Neural progenitor cell (in vitro differentiated cells): ENCODE measurements around the gene PLEKHG2. TPM values are rescaled to one million over a fixed set of nuclear protein-coding genes. Genes with fewer than 3 reads are reported as not detected.

Experiments used
- DNase-seq: peaks from one replicate; pipeline ENCODE4 v3.0.0-alpha.2; 2016; ENCODE audit warnings: low spot score
- H2AFZ ChIP-seq: fragments of 200-600 bp; sonication (generic); replicated peaks from 2 replicates; pipeline ENCODE4 v1.6.1; 2016; ENCODE audit warnings: antibody characterized with exemption
- H3F3A ChIP-seq: fragments of 200-600 bp; sonication (generic); 2 replicates; pipeline ENCODE4 v1.6.1; 2016; ENCODE audit warnings: antibody characterized with exemption, low read depth
- H3K27ac ChIP-seq: fragments of 200-600 bp; sonication (generic); 2 replicates; pipeline ENCODE4 v1.5.1; 2016; ENCODE audit warnings: mild to moderate bottlenecking
- H3K27me3 ChIP-seq: fragments of 200-600 bp; sonication (generic); 2 replicates; pipeline ENCODE4 v1.6.1; 2016; ENCODE audit warnings: mild to moderate bottlenecking, moderate library complexity
- H3K36me3 ChIP-seq: fragments of 200-600 bp; sonication (generic); 2 replicates; pipeline ENCODE4 v1.5.1; 2016
- H3K4me1 ChIP-seq: fragments of 200-600 bp; sonication (generic); 2 replicates; pipeline ENCODE4 v1.6.1; 2016; ENCODE audit warnings: mixed run types
- H3K4me2 ChIP-seq: fragments of 200-600 bp; sonication (generic); 2 replicates; pipeline ENCODE4 v1.6.1; 2016
- H3K4me3 ChIP-seq: fragments of 200-600 bp; sonication (generic); 2 replicates; pipeline ENCODE4 v1.5.1; 2016
- H3K79me2 ChIP-seq: fragments of 200-600 bp; sonication (generic); 2 replicates; pipeline ENCODE4 v1.6.1; 2016; ENCODE audit warnings: low read depth
- H3K9ac ChIP-seq: fragments of 200-600 bp; sonication (generic); 2 replicates; pipeline ENCODE4 v1.6.1; 2016
- H3K9me3 ChIP-seq: fragments of 200-600 bp; sonication (generic); 2 replicates; pipeline ENCODE4 v1.5.1; 2016; ENCODE audit warnings: low read depth
- H4K20me1 ChIP-seq: fragments of 200-600 bp; sonication (generic); 2 replicates; pipeline ENCODE4 v1.6.1; 2016; ENCODE audit warnings: low read depth
- H3K27ac Mint-ChIP-seq: 3 replicates; pipeline ENCODE4 v1.8.0; 2021; ENCODE audit warnings: mixed read lengths
- H3K27me3 Mint-ChIP-seq: 2 replicates; pipeline ENCODE4 v1.8.0; 2022; ENCODE audit warnings: low read depth, mild to moderate bottlenecking, inconsistent platforms, moderate library complexity, mixed read lengths; ENCODE audit not compliant: insufficient read depth
- H3K36me3 Mint-ChIP-seq: 3 replicates; pipeline ENCODE4 v1.8.0; 2021; ENCODE audit warnings: mixed read lengths
- H3K4me1 Mint-ChIP-seq: 3 replicates; pipeline ENCODE4 v1.8.0; 2021; ENCODE audit warnings: mixed read lengths
- H3K4me3 Mint-ChIP-seq: 3 replicates; pipeline ENCODE4 v1.8.0; 2021; ENCODE audit warnings: mild to moderate bottlenecking, moderate library complexity, mixed read lengths
- H3K9me3 Mint-ChIP-seq: 3 replicates; pipeline ENCODE4 v1.8.0; 2020; ENCODE audit warnings: mixed read lengths
- EZH2 ChIP-seq: fragments of 200-600 bp; sonication (generic); IDR thresholded peaks from 2 replicates; pipeline ENCODE4 v1.6.1; 2017; ENCODE audit warnings: antibody characterized with exemption, mild to moderate bottlenecking, moderate library complexity
- EZH2phosphoT487 ChIP-seq: fragments of 200-600 bp; sonication (generic); IDR thresholded peaks from 2 replicates; pipeline ENCODE4 v1.6.1; 2017; ENCODE audit warnings: antibody characterized with exemption
- total RNA-seq: library from RNA; depleted of rRNA; stranded (reverse); fragments of >200 nt; gene quantifications from 2 replicates; pipeline ENCODE4 v1.2.3, GENCODE V29; 2015; ENCODE audit warnings: low replicate concordance
- TF ChIP-seq, protein P1 (sequence below): fragments of 200-600 bp; sonication (generic); IDR thresholded peaks from 2 replicates; pipeline ENCODE4 v1.5.1; 2017; ENCODE audit warnings: antibody characterized with exemption, mild to moderate bottlenecking

PLEKHG2 gene
- total RNA-seq, 1 donor from 2014 or later, result 10.7 TPM

DNA sequence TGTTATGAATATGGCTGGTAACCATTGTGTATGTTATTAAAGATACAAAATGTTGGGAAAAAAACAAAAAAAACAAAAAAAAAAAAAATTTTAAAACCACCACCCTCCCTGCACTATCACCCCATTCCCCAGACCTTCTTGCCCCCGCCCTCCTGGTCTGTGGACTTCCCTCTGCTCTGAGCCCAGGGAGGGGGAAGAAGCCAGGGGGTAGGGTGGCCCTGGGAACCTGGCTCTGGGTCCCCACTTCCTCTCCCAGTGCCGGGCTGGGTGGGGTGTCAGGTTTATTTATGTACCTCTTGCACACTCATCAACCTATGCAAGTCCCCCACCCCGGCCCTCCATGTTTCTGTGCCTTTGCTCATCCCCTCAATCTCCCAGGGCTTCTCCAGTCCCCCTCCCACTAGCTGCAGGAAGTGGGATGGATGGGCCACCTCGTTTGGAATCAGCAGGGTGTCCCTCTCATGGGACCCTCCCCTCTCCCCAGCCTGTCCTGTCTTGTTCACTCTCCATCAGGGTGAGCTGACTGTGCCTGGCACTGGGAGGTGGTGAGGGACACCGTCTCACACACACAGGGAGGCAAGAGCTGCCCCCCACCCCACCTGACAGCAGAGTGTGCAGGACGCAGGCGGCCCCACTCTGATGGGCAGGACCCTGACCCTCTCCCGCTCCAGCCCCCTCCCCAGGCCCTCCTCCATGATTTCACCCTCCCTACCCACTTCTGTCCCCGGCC lies 27.5 kb upstream of the PLEKHG2 start:
- H2AFZ ChIP-seq, result no peak overlapping the region
- no peaks in the 10 kb centered on the region for H3K9me3 ChIP-seq
- peaks cover 6% of the 10 kb centered on the region for H3K79me2 ChIP-seq
- no peak overlapping the region for H3K4me3 ChIP-seq
- H3K27ac ChIP-seq, result no peak overlapping the region
- H3K4me2 ChIP-seq, result no peak overlapping the region
- H3K9ac ChIP-seq, result no peak overlapping the region
- peaks cover under 1% of the 10 kb centered on the region for H3K4me1 Mint-ChIP-seq
- no peaks in the 10 kb centered on the region for H3K4me1 ChIP-seq
- no peak overlapping the region for H3K27ac Mint-ChIP-seq
- no peak overlapping the region for H3K4me3 Mint-ChIP-seq
- TF ChIP-seq EZH2, result no peak
- TF ChIP-seq, protein P1, sequence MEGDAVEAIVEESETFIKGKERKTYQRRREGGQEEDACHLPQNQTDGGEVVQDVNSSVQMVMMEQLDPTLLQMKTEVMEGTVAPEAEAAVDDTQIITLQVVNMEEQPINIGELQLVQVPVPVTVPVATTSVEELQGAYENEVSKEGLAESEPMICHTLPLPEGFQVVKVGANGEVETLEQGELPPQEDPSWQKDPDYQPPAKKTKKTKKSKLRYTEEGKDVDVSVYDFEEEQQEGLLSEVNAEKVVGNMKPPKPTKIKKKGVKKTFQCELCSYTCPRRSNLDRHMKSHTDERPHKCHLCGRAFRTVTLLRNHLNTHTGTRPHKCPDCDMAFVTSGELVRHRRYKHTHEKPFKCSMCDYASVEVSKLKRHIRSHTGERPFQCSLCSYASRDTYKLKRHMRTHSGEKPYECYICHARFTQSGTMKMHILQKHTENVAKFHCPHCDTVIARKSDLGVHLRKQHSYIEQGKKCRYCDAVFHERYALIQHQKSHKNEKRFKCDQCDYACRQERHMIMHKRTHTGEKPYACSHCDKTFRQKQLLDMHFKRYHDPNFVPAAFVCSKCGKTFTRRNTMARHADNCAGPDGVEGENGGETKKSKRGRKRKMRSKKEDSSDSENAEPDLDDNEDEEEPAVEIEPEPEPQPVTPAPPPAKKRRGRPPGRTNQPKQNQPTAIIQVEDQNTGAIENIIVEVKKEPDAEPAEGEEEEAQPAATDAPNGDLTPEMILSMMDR, result no peak
- no peak for TF ChIP-seq EZH2phosphoT487
- H3K9me3 Mint-ChIP-seq, result no peaks in the 10 kb centered on the region
- peaks cover 2% of the 10 kb centered on the region for H3K27me3 Mint-ChIP-seq
- H3K36me3 ChIP-seq, result no peaks in the 10 kb centered on the region
- no peaks in the 10 kb centered on the region for H3K27me3 ChIP-seq
- H3F3A ChIP-seq, result peaks cover 21% of the 10 kb centered on the region
- peaks cover 19% of the 10 kb centered on the region for H4K20me1 ChIP-seq
- peaks cover 38% of the 10 kb centered on the region for H3K36me3 Mint-ChIP-seq
- no peak for DNase-seq

DNA sequence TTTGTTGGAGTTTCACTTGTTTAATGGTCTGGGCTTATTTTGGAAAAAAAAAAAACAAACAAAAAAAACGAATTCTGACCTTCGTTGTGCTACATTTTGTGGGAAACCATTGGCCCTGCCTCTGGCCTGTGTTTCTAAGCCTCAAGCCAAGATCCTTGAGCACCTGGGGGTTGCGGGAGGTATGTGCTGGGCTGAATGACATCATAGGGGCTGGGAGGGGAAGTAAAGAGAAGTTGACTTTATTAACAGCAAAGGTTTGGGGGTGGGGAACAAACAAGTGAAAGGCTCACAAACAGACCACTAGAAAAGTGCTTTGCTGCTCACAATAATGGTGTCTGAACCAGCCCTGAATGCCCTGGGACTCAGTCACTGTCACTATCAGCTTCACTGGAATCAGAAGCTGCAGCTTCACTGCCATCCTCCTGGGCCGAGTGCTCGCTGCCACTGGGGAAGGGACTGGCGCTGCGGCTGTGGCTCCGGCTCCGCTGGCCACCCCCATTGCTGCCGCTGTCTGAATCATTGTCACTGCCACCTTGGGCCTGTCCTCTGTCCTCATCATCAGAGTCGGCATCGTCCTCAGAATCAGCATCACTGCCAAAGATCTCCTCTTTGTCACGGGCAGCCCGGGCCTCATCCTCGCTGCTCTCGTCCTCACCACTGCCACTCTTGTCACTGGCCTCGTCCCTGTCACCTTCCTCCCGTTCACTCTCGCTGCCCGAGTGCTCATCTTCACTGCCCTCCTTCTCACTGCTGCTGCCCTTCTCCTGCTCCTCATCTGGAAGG lies 26.6 kb upstream of the PLEKHG2 start:
- Histone ChIP-seq H3K9me3 (no peaks in the 10 kb centered on the region), H3K27ac (no peak overlapping the region), H3K9ac (no peak overlapping the region), H2AFZ (no peak overlapping the region), H3K79me2 (peaks cover 10% of the 10 kb centered on the region), H4K20me1 (peaks cover 17% of the 10 kb centered on the region), H3K27me3 (no peaks in the 10 kb centered on the region), H3K4me3 (no peak overlapping the region), H3K4me2 (no peak overlapping the region), H3K36me3 (no peaks in the 10 kb centered on the region), H3K4me1 (no peaks in the 10 kb centered on the region), H3F3A (peaks cover 30% of the 10 kb centered on the region)
- no peaks in the 10 kb centered on the region for H3K9me3 Mint-ChIP-seq
- DNase-seq, result no peak
- H3K27ac Mint-ChIP-seq, result peak overlapping the region; percentile 5
- H3K4me1 Mint-ChIP-seq, result peaks cover 5% of the 10 kb centered on the region
- H3K27me3 Mint-ChIP-seq, result peaks cover 5% of the 10 kb centered on the region
- TF ChIP-seq, protein P1, result no peak
- TF ChIP-seq EZH2phosphoT487 (no peak), EZH2 (no peak)
- peak overlapping the region; percentile 69 for H3K4me3 Mint-ChIP-seq
- peaks cover 35% of the 10 kb centered on the region for H3K36me3 Mint-ChIP-seq

DNA sequence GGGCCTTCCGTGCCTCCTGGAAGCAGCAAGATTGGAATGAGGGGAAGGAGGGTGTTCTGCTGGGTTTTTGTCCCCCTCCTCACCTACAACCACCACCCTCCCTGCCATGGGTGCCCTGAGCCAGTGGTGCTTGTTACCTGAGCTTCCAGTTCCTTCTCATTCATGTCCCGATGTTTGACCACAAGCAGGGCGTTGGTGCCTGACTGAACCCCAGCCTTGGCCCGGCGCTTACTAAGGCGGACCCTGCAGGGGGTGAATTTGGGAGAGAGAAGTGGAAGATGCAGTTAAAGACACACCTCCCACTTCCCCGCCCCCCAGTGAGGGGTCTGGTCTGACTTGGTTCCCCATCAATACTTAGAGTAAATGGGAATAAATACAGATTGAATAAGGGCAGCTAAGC lies 25.9 kb upstream of the PLEKHG2 start:
- Histone ChIP-seq H3K9ac (no peak overlapping the region), H3K27me3 (no peaks in the 10 kb centered on the region), H3K4me2 (no peak overlapping the region), H3K36me3 (no peaks in the 10 kb centered on the region), H3F3A (peaks cover 34% of the 10 kb centered on the region), H2AFZ (no peak overlapping the region), H3K27ac (no peak overlapping the region), H3K4me1 (no peaks in the 10 kb centered on the region), H3K79me2 (peaks cover 13% of the 10 kb centered on the region), H4K20me1 (peaks cover 14% of the 10 kb centered on the region), H3K9me3 (no peaks in the 10 kb centered on the region), H3K4me3 (no peak overlapping the region)
- no peaks in the 10 kb centered on the region for H3K9me3 Mint-ChIP-seq
- no peak overlapping the region for H3K4me3 Mint-ChIP-seq
- no peak overlapping the region for H3K27ac Mint-ChIP-seq
- TF ChIP-seq, protein P1, result no peak
- TF ChIP-seq EZH2 (no peak), EZH2phosphoT487 (no peak)
- H3K4me1 Mint-ChIP-seq, result peaks cover 10% of the 10 kb centered on the region
- DNase-seq, result no peak
- peaks cover 8% of the 10 kb centered on the region for H3K27me3 Mint-ChIP-seq
- peaks cover 27% of the 10 kb centered on the region for H3K36me3 Mint-ChIP-seq
